HG03469 (cell line): ENCODE measurements around the gene URGCP.

Experiments used
- ATAC-seq: cut with Tn5 transposase; IDR thresholded peaks from one replicate; pipeline ENCODE4 v1.9.1; 2021; ENCODE audit warnings: mild to moderate bottlenecking, moderate library complexity, moderate number of reproducible peaks; ENCODE audit not compliant: unreplicated experiment

The URGCP gene, protein sequence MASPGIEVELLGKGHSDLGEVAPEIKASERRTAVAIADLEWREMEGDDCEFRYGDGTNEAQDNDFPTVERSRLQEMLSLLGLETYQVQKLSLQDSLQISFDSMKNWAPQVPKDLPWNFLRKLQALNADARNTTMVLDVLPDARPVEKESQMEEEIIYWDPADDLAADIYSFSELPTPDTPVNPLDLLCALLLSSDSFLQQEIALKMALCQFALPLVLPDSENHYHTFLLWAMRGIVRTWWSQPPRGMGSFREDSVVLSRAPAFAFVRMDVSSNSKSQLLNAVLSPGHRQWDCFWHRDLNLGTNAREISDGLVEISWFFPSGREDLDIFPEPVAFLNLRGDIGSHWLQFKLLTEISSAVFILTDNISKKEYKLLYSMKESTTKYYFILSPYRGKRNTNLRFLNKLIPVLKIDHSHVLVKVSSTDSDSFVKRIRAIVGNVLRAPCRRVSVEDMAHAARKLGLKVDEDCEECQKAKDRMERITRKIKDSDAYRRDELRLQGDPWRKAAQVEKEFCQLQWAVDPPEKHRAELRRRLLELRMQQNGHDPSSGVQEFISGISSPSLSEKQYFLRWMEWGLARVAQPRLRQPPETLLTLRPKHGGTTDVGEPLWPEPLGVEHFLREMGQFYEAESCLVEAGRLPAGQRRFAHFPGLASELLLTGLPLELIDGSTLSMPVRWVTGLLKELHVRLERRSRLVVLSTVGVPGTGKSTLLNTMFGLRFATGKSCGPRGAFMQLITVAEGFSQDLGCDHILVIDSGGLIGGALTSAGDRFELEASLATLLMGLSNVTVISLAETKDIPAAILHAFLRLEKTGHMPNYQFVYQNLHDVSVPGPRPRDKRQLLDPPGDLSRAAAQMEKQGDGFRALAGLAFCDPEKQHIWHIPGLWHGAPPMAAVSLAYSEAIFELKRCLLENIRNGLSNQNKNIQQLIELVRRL

GRCh38 chr7:43906331-43907010 is at the start of gene URGCP:
URGCP (minus strand) TSS chr7:43906596; CDS start chr7:43906575, 21 bp downstream.
- ATAC-seq = peak; percentile 62

DNA sequence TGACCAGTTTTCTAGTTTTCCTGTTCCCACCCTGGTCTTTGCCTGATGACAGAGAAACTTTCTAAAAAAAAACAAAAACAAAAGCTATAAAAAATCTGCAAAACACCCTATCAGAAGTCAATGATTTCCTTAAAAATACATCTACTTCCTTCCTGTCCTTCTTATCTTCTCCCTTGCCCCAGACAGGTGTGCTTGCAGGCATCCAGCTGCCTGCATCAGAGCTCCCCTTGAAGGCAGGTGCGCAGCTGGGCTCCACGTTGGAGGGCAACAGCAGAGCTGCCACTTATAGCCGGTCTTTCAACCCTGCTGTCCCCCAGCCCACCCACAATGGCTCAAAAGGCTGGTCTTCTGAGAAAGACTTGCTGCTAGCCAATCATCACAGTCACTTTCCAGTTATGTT is 49.6 kb upstream of the URGCP start:
- ATAC-seq = no peak

GRCh38 chr7:43954524-43955228 is 48.3 kb upstream of the URGCP start:
- ATAC-seq = peak; percentile 62

GRCh38 chr7:43953071-43953470 is 46.7 kb upstream of the URGCP start:
- no peak for ATAC-seq

GRCh38 chr7:43952028-43952427 is 45.6 kb upstream of the URGCP start:
- ATAC-seq = no peak

- ATAC-seq = no peak
Measured at GRCh38 chr7:43944286-43944685, 37.9 kb upstream of the URGCP start.

- ATAC-seq = no peak
Measured at GRCh38 chr7:43943417-43944187, 37.2 kb upstream of the URGCP start.

DNA sequence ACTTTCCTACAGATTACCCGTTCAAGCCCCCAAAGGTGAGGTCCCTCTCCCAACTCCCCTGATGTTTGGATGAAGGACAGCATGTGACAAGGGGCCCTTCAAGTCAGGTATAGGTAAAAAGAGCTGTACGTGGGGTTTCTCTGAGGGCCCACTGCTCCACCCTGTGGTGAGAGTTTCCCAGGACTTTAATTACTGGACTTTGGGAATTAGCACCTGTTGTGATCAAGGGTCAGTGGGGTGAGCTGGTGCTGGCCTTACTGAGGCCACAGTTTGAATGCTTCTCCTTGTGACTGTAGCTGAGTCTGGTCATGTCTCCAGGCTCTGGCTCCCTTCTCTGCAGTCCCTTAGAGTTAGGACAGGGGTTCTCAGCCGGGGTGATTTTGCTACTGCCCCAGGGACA is 36.6 kb upstream of the URGCP start:
- no peak for ATAC-seq

DNA sequence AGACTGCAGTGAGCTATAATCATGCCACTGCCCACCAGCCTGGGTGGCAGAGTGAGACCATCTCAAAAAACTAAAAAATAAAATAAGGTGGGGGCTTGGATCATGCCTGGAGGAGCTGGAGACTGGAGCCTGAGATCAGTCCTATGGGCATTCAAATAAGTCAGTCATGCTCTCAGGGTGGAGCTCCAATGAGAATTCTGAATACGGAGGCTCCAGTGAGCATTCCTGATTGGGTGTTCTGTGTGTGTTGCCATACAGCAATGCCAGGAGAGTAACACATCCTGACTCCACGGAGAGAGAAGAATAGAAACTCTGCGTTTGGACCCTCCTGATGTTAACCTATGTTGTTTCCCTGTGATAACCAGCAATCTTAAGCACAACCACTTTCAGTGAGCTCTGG is 35.9 kb upstream of the URGCP start:
- no peak for ATAC-seq

DNA sequence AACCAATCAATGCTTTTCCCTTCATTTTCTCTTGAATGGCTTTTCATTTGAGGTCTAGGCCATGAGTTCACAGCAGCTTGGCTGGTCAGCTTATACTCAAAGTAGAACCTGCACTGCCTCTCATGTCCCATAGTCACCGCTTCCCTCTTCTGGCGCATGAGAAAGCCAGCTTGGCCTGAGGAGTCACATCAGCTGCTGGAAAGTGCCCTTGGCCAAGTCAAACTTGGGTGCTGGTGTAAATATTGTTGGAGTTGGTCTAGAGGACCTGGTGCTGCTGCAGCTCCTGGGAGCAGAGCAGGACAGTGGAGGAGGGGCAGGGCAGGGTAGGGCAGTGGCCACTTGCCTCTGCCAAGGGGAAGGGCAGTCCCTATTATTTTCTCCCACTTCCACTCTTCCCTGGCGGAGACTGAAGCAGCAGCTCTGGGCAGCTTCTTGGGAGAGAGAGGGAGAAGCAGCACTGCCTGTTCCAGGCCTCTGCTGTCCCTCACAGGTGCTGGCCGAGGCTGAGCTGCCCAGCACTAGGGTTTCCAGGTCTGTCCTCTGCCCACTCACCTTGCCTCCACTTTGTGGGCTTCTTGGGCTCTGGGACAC is 32.6 kb upstream of the URGCP start:
- no peak for ATAC-seq

GRCh38 chr7:43937444-43937843 is 31.0 kb upstream of the URGCP start:
- no peak for ATAC-seq

DNA sequence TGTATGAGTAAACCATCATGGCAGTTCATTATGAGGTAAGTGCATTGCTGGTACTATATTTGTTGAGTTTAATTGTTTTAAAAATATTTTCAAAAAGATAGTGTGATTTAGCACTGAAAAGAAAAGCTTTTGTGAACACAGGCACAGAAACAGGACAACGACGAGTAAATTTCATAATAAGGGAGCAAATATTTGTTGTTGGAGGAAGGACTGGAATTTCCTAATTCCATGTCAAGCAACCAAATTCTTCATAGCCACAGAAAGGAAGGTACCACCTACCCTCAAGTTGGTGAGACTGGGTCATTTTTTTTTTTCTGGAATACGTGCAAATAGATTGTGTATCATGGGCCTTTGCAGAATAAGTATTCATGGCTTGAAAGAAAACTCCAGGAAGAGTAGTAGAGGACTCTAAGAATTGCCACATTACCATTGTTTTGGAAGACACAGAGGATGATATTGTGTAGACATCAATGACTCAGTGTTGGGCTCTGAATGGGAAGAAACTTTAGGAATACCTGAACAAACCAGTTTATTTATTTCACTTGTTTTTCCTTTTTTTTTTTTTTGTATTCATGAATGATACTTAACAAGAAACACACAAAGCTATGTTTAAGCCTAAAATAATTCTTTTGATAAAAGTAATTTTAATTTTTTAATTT is 27.6 kb upstream of the URGCP start:
- ATAC-seq = no peak

DNA sequence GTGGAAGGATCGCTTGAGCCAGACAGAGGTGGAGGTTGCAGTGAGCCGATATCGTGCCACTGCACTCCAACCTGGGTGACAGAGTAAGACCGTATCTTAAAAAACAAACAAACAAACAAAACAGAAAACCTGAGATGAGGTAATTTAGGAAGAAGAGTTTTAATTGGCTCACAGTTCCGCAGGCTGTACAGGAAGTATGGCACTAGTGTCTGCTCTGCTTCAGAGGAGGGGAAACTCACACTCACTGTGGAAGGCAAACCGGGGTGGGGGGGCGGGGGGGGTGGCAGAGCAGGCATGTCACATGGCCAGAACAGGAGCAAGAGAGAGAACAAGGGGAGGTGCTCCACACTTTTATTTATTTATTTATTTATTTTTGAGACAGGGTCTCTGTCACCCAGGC is 24.9 kb upstream of the URGCP start:
- no peak for ATAC-seq

DNA sequence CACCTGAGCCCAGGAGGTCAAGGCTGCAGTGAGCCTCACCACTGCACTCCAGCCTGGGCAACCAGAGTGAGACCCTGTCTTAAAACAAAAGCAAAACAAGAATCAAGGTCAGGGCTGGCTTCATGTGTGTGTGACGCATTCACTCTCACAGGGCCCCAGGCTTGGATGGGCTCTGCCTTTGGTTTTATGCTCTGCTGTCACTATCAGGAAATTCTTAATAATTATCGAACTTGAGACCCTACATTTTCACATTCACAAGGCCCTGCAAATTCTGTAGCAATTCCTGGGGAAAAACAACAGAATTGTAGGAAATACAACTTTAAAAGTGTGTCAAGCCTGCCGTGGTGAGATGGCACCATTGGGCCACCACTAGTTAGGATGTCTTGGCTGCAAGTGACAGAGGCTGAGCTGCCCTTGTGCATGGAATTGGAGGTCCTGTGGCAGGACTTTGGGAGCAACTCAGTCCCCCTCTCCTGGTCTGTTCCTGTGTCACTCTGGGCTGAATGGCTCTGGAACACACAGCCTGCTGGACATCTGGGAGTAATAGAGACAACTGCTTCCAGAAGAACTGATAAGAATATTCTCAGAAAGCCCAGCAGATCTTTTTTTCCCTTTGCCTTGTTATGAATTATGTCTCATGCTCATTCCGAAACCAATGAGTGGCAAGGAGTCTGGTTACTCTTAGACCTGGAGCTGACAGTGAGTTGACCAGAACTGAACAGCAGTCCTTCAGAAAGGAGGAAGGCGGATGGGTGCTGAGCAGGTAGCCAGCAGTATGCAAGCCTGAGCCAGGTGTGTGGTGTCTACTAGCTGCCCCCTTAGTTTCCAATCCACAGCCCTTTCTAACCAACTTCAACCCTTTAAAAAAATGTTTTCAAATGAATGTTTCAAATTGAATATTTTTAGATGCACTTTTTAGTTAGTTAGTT is 23.4 kb upstream of the URGCP start:
- no peak for ATAC-seq

GRCh38 chr7:43927810-43928209 is 21.4 kb upstream of the URGCP start:
- ATAC-seq = no peak

DNA sequence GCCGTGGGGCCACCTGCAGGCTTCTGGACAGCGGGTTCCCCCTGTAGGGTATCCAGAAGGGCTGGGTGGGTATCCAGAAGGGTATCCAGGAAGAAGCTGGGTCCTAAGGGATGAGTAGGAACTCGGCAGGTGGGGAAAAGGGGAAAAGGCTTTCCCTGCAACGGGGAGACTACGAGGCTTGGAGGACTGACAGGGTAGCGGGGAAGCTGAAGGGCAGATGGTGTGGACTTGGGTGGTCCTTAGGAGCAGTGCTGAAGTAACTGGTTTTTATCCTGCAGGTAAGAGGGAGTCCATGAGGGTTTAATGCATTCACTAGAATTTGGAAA is 20.4 kb upstream of the URGCP start:
- peak; percentile 2 for ATAC-seq

GRCh38 chr7:43925984-43926797 is 19.8 kb upstream of the URGCP start, which contains the start of gene UBE2D4:
UBE2D4 (plus strand) TSS chr7:43926436; CDS start chr7:43926533, 97 bp downstream.
- ATAC-seq = peak; percentile 67
